ENCODE data around the gene RPS19. TPM values are rescaled to one million over a fixed set of nuclear protein-coding genes. Genes with fewer than 3 reads are reported as not detected.

Gene RPS19
- total and polyA plus RNA-seq, 10 of the 15 experiments (the other 5 are each of a cell fraction or from before 2014, with no cell fraction given) = 2,615 to 5,578 (median 4,127) TPM

- TF ChIP-seq ZNF687 (IDR thresholded peaks at IDR 0.05) (no peak), RUNX3 (IDR thresholded peaks at IDR 0.05; ENCODE audit: low read length) (no peak), MEF2A (IDR thresholded peaks at IDR 0.05; ENCODE audit: insufficient read depth, low read depth, low read length) (no peak), TCF7 (IDR thresholded peaks at IDR 0.05; ENCODE audit: borderline replicate concordance) (no peak), IRF3 (IDR thresholded peaks at IDR 0.05) (no peak)
- TF ChIP-seq, protein P1, sequence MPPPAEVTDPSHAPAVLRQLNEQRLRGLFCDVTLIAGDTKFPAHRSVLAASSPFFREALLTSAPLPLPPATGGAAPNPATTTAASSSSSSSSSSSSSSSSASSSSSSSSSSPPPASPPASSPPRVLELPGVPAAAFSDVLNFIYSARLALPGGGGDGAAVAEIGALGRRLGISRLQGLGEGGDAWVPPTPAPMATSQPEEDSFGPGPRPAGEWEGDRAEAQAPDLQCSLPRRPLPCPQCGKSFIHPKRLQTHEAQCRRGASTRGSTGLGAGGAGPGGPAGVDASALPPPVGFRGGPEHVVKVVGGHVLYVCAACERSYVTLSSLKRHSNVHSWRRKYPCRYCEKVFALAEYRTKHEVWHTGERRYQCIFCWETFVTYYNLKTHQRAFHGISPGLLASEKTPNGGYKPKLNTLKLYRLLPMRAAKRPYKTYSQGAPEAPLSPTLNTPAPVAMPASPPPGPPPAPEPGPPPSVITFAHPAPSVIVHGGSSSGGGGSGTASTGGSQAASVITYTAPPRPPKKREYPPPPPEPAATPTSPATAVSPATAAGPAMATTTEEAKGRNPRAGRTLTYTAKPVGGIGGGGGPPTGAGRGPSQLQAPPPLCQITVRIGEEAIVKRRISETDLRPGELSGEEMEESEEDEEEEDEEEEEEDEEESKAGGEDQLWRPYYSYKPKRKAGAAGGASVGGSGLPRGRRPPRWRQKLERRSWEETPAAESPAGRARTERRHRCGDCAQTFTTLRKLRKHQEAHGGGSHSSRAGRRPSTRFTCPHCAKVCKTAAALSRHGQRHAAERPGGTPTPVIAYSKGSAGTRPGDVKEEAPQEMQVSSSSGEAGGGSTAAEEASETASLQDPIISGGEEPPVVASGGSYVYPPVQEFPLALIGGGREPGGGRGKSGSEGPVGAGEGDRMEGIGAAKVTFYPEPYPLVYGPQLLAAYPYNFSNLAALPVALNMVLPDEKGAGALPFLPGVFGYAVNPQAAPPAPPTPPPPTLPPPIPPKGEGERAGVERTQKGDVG (CRISPR knock-in tag; IDR thresholded peaks at IDR 0.05) = no peak
Observed at GRCh38 chr19:41844601-41845000, 15.5 kb upstream of the RPS19 start, which contains the start of gene LYPD4 (continued).

All from GM12878 (cell line).